Cerebellar cortex (tissue), 1 donor: ENCODE measurements around the gene APOE.

ENCODE experiments used
- DNase-seq: peaks from one replicate; pipeline ENCODE4 v3.0.0-alpha.2; 2015; ENCODE audit warnings: low spot score

Gene APOE

GRCh38 chr19:44954649-44955504 is 49.3 kb downstream of the APOE start, which contains the start of gene CLPTM1:
CLPTM1 (plus strand) TSS chr19:44955380; CDS start chr19:44955396, 16 bp downstream.
- peak; percentile 96 for DNase-seq

DNA sequence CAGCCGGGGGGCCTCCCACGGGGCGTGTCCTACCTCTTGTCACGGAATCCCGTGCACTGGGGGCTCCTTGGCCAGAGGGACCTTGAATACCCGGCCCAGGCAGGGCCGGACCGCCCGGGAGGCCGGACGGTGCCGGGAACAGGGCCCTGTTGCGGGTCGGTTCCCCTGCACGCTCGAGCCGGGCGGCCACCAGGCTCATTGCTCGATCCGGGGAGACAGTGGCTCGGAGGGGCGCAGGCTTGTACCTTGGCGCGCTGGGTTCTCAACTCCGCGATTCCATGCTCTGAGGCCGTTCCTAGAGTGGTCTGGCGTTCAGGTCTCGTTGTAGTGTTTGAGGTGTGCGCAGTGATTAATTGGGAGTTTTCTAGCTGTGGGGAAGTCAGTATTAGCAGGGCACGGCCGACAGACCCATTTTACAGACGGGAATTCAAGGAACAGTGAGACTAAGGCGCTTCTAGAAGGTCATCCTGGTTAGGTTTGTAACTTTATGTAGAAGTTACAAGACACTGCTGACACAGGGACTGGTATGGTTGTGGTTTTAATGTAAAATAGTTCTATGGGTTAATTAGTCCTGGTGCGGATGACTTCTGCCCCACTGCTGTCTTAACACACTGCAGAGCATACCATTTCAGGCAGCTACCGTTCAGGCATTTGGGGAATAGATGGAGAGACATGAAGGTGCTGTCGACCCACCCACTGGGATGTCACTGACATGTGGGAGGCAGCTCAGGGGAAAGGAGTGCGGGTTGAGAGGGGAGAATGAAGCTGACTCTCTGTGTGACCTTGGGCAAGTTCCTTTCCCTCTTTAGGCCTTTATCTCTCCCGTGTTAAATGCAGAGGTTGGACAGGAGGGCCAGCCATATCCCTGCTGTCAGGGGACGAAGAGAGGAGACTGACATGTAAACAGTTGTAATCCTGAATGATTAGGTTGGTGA is 50.2 kb downstream of the APOE start:
- no peak for DNase-seq

DNA sequence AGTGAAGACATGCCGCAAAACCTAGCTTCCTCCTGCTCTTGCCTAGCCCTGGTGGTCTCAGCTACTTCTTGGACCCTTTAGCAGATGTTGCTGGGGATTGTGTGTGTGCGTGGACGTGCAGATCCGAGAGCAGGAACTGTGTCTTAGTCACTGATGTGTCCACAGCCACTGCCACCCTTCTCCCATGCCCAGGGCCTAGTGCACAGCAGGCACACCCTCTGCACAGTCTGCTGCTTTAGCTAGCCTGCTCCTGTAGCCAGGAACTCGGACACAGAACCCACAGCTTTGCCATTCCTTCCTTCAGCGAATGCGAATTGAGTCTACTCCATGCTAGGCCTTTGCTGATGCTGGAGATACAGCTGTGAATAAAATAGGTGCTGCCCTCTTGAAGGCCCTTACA is 51.9 kb downstream of the APOE start:
- no peak for DNase-seq

GRCh38 chr19:44958090-44958489 is 52.5 kb downstream of the APOE start:
- no peak for DNase-seq
